Effector memory CD4-positive, alpha-beta T cell (primary cell): ENCODE data around the gene C12orf60.

Experiments
- DNase-seq, 3 donors: peaks; one replicate each; pipeline ENCODE4 v3.0.0-alpha.2; 2020
- H3K27ac ChIP-seq: 2 replicates; pipeline ENCODE4 v1.7.0; 2013; ENCODE audit warnings: mild to moderate bottlenecking, low read length, moderate library complexity; ENCODE audit not compliant: insufficient read depth, poor library complexity, severe bottlenecking
- H3K27me3 ChIP-seq: replicated peaks from 2 replicates; pipeline ENCODE4 v1.7.0; 2013; ENCODE audit warnings: mild to moderate bottlenecking, low read length; ENCODE audit not compliant: insufficient read depth, control insufficient read depth, poor library complexity, severe bottlenecking
- H3K36me3 ChIP-seq: 2 replicates; pipeline ENCODE4 v1.7.0; 2013; ENCODE audit warnings: mild to moderate bottlenecking, low read length, moderate library complexity; ENCODE audit not compliant: control insufficient read depth, insufficient read depth
- H3K4me1 ChIP-seq: 2 replicates; pipeline ENCODE4 v1.7.0; 2013; ENCODE audit warnings: low read length, mild to moderate bottlenecking; ENCODE audit not compliant: control insufficient read depth, insufficient read depth, poor library complexity, severe bottlenecking
- H3K4me3 ChIP-seq: 2 replicates; pipeline ENCODE4 v1.7.0; 2013; ENCODE audit warnings: low read length, low read depth, mild to moderate bottlenecking; ENCODE audit not compliant: insufficient read depth, poor library complexity, severe bottlenecking
- H3K9me3 ChIP-seq: 2 replicates; pipeline ENCODE4 v1.7.0; 2013; ENCODE audit warnings: mild to moderate bottlenecking, low read length, moderate library complexity; ENCODE audit not compliant: control insufficient read depth

C12orf60 gene

DNA sequence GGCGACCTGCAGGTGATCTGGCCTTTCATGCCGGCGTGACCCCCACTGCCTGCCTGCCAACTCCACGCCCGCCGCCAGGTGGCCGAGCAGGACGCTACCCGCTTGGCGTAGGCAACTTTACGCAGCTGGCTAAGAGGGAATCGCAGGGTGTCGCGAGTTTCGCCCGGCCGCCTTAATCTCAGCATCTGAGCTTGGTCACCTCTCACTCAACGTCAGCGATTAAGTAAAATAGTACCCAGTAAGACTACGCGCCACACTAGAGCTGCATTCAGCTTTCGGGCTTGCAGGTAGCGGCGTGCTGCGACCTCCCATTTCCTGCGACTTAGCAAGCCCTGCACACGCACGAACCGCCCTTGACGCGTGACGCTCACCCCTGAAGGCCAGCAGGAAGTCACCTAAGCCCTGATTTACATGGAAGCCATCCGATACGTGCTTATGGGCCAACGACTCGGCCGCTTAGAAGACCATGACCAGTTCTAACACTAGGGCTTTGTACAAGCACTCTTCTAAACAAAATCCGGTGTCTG is 33.4 kb upstream of the C12orf60 start:
- Histone ChIP-seq H3K27ac (peak overlapping the region; percentile 98), H3K36me3 (peaks cover 6% of the 10 kb centered on the region), H3K9me3 (peaks cover 5% of the 10 kb centered on the region), H3K27me3 (no peaks in the 10 kb centered on the region), H3K4me1 (peaks cover 8% of the 10 kb centered on the region), H3K4me3 (peak overlapping the region; percentile 82)
- peak; percentile 81 to 86 (median 83) for DNase-seq

DNA sequence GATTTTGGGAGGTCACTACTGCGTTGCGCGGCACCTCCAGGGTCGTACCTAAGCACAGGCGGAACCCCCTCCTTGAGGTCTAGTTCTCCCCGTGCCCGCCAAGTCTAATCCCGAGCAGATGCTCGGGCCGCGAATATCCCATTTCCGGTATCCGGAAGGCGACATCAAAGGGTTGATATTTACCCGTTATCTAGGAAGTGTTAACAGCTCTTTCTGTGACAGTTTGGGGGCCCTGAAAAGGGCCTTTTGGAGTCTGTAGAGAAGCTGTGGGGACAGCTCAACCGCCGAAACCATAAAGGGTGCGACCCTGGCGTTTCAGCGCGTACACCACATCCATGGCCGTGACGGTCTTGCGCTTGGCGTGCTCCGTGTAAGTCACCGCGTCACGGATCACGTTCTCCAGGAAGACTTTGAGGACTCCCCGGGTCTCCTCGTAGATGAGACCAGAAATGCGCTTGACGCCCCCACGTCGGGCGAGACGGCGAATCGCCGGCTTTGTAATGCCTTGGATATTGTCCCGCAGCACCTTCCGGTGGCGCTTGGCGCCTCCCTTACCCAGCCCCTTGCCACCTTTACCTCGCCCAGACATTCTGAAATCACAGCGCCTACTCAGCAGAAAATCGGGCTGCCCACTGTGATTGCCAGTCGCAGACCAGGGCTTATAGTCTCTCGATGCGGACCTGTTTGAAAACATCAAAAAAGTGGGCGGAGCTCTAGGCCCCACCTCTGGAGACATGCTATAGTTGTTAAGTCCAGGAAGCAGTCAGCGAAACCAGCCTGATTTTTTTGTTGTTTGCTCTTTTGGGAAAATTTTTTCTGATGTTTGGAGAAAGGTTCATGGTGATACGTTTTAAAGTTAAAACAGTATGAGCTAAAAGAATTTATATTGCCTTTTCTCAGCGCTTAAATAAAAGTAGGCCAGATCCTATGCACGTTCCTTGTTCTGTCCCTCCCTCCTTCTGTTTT is 32.7 kb upstream of the C12orf60 start:
- DNase-seq, result peak; percentile 87 to 90 (median 89)

DNA sequence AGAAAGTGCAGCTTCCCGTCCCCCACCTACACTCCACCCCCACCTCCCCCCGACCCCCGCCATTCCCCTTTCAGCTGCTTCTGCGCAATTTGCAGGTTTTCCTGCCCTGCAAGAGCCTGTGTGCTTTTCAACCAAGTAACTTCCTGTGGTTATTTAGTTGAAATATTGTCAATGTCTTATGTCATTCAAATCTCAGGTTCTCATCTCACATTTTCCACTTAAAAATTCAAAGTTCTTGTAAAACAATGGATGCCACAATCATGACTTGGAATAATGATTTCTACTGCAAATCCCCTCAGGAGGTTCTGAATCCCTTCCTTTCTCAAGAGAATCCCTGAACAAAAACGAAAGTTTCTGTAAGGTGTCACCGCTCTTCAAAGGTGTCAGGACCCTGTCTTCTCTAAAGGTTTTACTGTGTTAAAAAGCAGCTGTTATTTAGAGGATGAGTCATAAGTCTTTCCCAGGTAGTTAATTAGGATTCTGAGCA is 31.8 kb upstream of the C12orf60 start:
- H3K4me3 ChIP-seq, result peak overlapping the region; percentile 82
- H3K4me1 ChIP-seq, result peaks cover 8% of the 10 kb centered on the region
- DNase-seq, result peak in 2 of 3 donors; percentile 24 to 29
- H3K9me3 ChIP-seq, result no peaks in the 10 kb centered on the region
- no peaks in the 10 kb centered on the region for H3K36me3 ChIP-seq
- H3K27me3 ChIP-seq, result no peaks in the 10 kb centered on the region
- peak overlapping the region; percentile 98 for H3K27ac ChIP-seq

More for the DNA sequence above, 32.7 kb upstream of the C12orf60 start:
- H3K9me3 ChIP-seq, result no peaks in the 10 kb centered on the region
- peak overlapping the region; percentile 82 for H3K4me3 ChIP-seq
- H3K4me1 ChIP-seq, result peaks cover 8% of the 10 kb centered on the region
- no peaks in the 10 kb centered on the region for H3K36me3 ChIP-seq
- no peaks in the 10 kb centered on the region for H3K27me3 ChIP-seq
- peak overlapping the region; percentile 98 for H3K27ac ChIP-seq

DNA sequence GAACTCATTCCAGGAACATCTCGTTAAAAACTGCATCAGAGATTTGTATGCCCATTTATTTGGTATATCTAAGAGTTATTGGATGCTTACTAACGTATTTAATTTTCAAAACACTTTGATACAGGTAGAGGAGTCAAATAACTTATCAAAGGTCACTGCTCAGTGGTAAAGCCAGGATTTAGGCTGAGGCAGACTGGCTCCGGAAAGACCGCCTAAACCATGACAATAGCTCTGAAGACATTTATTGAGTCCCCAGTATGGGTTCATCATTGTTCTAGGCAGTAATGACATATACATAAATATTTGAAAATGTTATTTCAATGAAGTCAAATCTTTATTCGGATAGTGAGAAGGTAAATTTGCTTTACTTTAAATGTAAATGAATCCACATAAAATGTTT is 30.5 kb upstream of the C12orf60 start:
- no peaks in the 10 kb centered on the region for H3K36me3 ChIP-seq
- no peak overlapping the region for H3K4me3 ChIP-seq
- no peaks in the 10 kb centered on the region for H3K27me3 ChIP-seq
- no peak for DNase-seq
- H3K9me3 ChIP-seq, result no peaks in the 10 kb centered on the region
- H3K27ac ChIP-seq, result no peak overlapping the region
- H3K4me1 ChIP-seq, result peaks cover 8% of the 10 kb centered on the region

DNA sequence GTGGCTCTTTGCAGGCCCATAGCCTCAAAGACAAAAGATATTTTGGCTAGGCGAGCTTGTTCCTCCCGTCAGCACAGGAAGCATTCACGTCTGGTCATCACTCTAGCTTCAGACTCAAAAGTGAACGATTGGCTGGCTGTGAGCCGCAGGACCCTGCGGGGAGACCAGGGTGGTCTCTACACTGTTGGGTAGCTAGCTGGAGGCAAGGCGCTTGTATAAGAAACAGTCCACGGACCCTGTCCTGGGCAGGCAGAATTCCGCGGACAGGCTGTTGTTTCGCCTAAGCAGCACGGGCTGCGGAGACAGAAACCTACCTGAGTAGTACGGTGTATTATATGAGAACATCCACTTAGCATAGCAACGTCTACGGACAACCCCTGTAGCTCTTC is 29.8 kb upstream of the C12orf60 start:
- no peaks in the 10 kb centered on the region for H3K36me3 ChIP-seq
- no peak for DNase-seq

DNA sequence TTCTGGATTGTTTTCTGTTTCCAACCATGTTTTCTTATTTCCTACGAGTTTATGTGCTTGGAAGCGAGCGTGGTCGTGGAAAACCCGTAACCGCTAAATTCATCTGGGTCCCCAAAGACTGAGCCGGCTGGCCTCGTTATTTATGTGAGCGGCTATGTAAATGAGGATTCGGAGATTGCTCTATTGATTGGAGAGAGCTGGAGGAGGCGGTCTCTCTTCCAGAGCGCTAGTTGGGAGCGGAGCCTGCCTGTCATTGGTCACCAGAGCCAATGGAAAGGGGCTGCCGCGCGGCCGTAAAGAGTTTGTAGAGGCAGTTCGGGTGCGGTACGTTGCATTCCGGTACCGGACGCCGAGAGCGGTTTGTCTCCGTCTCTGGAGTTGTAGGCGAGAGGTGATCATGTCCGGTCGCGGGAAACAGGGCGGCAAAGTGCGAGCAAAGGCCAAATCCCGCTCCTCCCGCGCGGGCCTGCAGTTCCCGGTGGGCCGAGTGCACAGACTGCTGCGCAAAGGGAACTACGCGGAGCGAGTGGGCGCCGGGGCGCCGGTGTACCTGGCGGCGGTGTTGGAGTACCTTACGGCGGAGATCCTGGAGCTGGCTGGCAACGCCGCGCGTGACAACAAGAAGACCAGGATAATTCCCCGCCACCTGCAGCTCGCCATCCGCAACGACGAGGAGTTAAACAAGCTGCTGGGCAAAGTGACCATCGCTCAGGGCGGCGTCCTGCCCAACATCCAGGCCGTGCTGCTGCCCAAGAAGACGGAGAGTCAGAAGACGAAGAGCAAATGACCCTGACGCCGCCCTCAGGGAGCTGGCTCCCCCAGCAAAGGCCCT is 29.2 kb upstream of the C12orf60 start:
- peak overlapping the region; percentile 75 for H3K4me3 ChIP-seq
- H3K27ac ChIP-seq, result peak overlapping the region; percentile 65
- H3K4me1 ChIP-seq, result peaks cover 5% of the 10 kb centered on the region
- H3K27me3 ChIP-seq, result no peaks in the 10 kb centered on the region
- DNase-seq, result peak; percentile 84 to 89 (median 85)
- no peaks in the 10 kb centered on the region for H3K36me3 ChIP-seq
- no peaks in the 10 kb centered on the region for H3K9me3 ChIP-seq

More for the DNA sequence above, 29.8 kb upstream of the C12orf60 start:
- Histone ChIP-seq H3K4me1 (peaks cover 7% of the 10 kb centered on the region), H3K27ac (peak overlapping the region; percentile 65), H3K9me3 (no peaks in the 10 kb centered on the region), H3K27me3 (no peaks in the 10 kb centered on the region), H3K4me3 (peak overlapping the region; percentile 75)

DNA sequence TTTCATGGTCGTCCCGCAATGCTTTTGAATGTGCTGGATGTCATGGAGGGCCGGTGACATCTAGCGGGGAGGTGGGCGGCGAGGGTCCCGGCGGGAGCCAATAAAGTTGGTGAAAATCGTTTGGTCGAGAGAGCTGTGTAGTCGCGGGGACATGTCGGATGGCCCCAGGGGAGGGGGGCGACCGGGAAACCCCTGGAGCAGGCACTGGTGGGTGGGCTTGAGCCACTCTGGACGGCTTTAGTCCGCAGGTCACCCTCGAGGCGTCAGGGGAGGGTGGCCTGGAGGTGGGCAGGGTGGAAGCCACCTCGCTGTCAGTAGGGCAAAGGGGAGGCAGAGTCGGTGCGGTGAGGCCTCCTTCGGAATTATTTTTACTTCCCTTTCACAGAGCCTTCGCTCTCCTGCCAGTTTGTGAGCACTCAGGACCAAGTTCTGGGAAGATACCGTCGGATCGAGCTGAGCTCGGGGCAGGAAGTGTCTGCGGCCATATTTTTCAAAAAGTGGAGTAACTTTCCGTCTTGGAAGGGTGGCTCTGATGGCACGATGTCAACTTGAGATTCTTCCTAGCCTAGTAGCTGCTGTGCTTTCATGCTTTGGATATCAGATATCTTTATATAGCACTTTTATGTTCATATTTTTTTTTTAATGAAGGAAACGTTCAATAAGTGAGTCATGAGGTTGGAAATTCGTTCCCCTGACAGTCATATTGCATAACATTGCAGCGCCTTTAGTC is 28.4 kb upstream of the C12orf60 start:
- peak overlapping the region; percentile 65 for H3K27ac ChIP-seq
- H3K4me1 ChIP-seq, result peaks cover 5% of the 10 kb centered on the region
- H3K4me3 ChIP-seq, result peak overlapping the region; percentile 75
- peak in 1 of 3 donors; percentile 6 for DNase-seq
- H3K9me3 ChIP-seq, result no peaks in the 10 kb centered on the region
- no peaks in the 10 kb centered on the region for H3K36me3 ChIP-seq
- H3K27me3 ChIP-seq, result no peaks in the 10 kb centered on the region

DNA sequence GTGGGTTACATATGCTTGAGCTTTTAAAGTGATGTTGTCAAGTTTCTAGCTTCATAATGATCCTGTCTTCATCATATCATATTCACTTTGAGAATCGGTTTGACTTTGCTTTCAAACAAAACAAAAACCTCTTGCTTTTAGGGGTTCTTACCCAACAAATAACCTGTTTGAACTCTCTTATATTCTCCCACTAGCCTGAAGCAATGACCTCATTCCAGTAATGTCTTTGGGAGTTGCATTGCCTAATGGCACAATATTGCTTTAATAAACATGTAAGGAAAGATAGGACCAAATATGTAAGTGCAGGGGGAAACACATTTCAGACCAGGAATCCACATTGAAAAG is 27.9 kb upstream of the C12orf60 start:
- Histone ChIP-seq H3K36me3 (no peaks in the 10 kb centered on the region), H3K4me1 (peaks cover 5% of the 10 kb centered on the region), H3K27me3 (no peaks in the 10 kb centered on the region), H3K4me3 (peak overlapping the region; percentile 75), H3K9me3 (no peaks in the 10 kb centered on the region), H3K27ac (peak overlapping the region; percentile 65)
- no peak for DNase-seq

DNA sequence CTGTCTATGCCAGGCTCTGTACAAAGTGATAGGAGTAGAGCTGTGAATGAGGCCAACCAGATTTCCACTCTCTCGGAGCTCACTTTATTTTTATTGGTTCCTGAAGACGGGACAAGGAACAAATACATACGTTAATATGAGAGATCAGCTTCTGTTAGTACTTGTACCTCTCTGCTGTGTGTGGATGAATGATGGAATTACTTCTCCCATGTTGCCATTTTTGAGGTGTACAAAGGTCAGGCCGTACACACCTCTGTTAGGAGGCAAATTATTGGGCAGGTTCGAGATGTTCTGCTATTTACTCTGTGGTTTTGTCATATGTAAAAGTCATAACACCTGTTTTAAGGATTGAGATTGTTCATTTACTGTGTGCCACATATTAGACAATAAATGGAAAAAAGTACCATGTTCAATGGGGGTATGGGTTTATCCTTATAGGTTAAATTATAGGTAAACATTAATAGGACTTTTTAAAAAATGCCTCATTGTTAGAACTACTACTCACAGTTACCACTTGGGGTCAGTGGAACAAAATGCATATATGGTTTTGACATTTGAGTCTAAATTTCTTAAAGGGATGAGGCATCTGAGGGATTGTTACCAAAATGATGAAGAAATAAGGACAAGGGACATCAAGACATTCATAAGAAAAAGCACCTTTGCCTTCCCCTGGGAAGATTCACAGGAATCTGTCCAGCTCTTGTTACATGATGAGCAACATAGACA is 27.1 kb upstream of the C12orf60 start:
- no peak for DNase-seq
- H3K4me3 ChIP-seq, result no peak overlapping the region

More for the DNA sequence above, 27.1 kb upstream of the C12orf60 start:
- H3K27me3 ChIP-seq, result no peaks in the 10 kb centered on the region
- peaks cover 5% of the 10 kb centered on the region for H3K4me1 ChIP-seq
- H3K27ac ChIP-seq, result no peak overlapping the region
- H3K36me3 ChIP-seq, result no peaks in the 10 kb centered on the region
- H3K9me3 ChIP-seq, result no peaks in the 10 kb centered on the region
